GM12875 (cell line): ENCODE results near the gene GGTLC1.
"Not testable (repeated sequence)": the region's sequence is repeated elsewhere in the genome, so short reads cannot be mapped to it uniquely, and the experiment has no call there.

ENCODE experiments used
- H3K4me3 ChIP-seq: one replicate; pipeline ENCODE4 v1.5.1; 2011; ENCODE audit warnings: low read depth, low read length, control low read depth
- CTCF ChIP-seq: IDR thresholded peaks from 2 replicates; pipeline ENCODE4 v1.5.1; 2011; ENCODE audit warnings: low read depth, mild to moderate bottlenecking, control low read depth, inconsistent platforms, low read length, moderate library complexity, borderline replicate concordance; ENCODE audit not compliant: insufficient read depth

GGTLC1 gene

DNA sequence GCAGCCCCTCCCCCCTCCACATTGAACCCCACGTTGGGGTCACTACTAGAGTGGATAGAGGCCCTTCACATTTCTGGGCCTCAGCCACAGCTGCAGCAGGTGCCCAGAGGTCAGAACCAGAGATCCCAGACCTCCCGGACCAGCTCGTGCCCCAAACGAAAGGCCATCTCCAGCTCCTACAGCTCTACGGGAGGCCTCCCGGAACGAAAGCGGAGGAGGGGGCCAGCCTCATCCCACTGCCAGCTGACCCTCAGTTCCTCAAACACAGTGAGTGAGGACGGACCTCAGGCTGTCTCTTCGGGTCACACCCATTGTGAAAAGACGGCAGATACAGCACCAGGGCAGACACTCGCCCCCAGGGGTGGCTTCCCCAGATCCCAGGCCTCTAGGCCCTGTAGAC is 1.7 kb upstream of the GGTLC1 start:
- H3K4me3 ChIP-seq, result not testable (repeated sequence)

DNA sequence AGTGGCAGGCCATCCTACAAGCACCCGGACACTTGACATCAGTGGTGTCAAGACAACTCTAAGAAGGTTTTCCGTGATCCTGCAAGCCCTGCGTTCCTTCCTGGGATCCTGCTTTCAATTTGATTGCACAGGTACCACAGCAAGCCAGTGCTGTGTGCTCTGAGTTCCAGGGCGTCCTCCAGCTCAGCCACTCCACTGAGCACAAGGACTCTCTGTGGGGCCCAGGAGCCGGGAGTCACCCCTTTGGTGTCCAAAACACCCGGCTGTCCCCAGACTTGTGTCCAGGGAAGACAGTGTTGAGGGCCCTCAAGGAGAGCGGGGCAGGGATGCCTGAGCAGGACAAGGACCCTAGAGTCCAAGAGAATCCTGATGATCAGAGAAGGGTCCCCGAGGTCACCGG is 387 bp upstream of the GGTLC1 start:
- not testable (repeated sequence) for H3K4me3 ChIP-seq

GRCh38 chr20:23986716-23987115 is 1.9 kb downstream of the GGTLC1 start:
- H3K4me3 ChIP-seq, result not testable (repeated sequence)

GRCh38 chr20:23986310-23986709 is 2.3 kb downstream of the GGTLC1 start:
- not testable (repeated sequence) for H3K4me3 ChIP-seq

DNA sequence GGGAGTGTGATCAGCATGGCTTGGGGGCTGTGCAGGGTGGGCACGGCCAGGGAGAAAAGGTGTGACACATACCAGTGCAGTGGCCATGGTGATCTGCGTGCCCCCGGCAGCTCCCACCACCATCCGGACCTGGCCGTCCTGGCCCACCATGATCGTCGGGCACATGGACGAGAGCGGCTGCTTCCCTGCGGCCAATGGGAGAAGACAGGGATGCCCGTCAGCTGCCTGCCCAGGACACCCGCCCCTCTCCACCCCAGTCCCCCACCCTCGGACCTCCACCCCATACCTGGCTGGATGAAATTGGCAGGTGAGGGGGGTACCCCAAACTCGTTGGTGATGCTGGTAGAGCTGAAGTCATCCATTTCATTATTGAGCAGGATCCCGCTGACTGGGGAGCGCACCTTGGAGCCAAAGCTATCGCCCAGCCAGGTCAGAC is 2.8 kb downstream of the GGTLC1 start:
- not testable (repeated sequence) for H3K4me3 ChIP-seq

DNA sequence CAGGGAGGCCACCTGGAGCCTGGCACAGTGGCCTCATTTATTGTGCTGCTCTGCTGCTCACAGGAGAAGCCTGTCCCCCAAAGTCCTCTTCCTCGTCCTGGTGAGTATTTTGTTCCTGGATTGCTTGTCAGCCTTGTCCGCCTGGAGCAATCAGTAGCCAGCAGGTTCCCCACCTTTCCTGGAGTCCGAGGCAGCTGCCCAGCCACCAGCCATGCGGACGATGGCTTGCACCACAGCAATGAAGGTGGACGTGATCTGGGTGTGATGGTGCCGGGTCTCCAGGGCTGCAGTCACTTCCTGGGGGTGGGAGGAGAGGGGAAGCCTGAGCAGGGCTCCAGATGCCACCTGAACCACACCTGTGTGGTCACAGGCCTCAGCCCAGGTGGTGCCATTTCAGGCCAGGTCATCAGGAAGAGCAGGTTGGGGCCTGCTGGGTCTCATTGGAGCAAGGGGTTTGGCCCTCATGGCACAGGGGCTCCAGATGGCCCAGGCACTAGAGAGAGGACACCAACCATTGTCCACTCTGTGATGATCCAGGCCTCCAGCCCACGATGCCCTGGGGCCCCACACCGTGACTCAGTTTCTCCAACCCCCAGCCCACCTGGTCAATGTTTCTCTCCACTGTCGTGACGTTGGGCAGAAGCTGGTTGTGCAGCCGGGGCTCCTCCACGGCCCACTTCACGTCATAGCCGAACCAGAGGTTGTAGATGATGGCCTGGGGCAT is 3.4 kb downstream of the GGTLC1 start:
- H3K4me3 ChIP-seq, result not testable (repeated sequence)

- not testable (repeated sequence) for H3K4me3 ChIP-seq
Observed at GRCh38 chr20:23984476-23985023, 4.0 kb downstream of the GGTLC1 start.

GRCh38 chr20:23982112-23983018 is 6.2 kb downstream of the GGTLC1 start:
- H3K4me3 ChIP-seq, result not testable (repeated sequence)

DNA sequence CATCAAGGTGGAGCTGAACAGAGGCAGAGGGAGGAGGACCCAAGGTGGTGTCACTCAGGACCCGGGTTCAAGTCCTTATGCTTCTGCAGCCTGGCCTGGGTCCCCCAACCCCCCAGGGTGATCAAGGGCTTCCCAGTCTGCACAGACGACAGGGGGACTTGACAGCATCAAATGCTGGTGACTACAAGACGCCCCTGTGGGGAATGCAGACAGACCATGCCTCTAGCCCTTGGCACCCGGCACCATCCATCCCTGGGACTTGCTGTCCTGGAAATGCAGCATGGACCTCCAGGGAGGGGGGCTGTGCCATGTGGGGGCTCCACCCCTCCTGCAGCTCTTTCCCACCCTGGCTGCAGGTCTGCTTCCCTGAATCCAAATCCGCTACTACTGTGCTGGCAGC is 7.1 kb downstream of the GGTLC1 start:
- H3K4me3 ChIP-seq, result not testable (repeated sequence)

- not testable (repeated sequence) for H3K4me3 ChIP-seq
Observed at GRCh38 chr20:23981014-23981413, 7.6 kb downstream of the GGTLC1 start.

GRCh38 chr20:23979899-23980811 is 8.4 kb downstream of the GGTLC1 start:
- H3K4me3 ChIP-seq, result not testable (repeated sequence)

- not testable (repeated sequence) for H3K4me3 ChIP-seq
Observed at GRCh38 chr20:23979380-23979779, 9.2 kb downstream of the GGTLC1 start.

- H3K4me3 ChIP-seq, result not testable (repeated sequence)
Observed at GRCh38 chr20:23978457-23978856, 10.1 kb downstream of the GGTLC1 start.

GRCh38 chr20:23974966-23975365 is 13.6 kb downstream of the GGTLC1 start:
- TF ChIP-seq CTCF, result no peak
- no peak overlapping the region for H3K4me3 ChIP-seq
